Right atrium auricular region (tissue), 2 donors: Measurements from ENCODE around the gene NR2F6. TPM values are rescaled to one million over a fixed set of nuclear protein-coding genes. Genes with fewer than 3 reads are reported as not detected.

Source experiments
- DNase-seq: peaks from one replicate; pipeline ENCODE4 v3.0.0-alpha.2; 2019; ENCODE audit warnings: low spot score
- H3K27ac ChIP-seq, 2 donors: fragments of 200-600 bp; sonication (generic); 1 replicate in 1 of 2; 2 replicates in 1 of 2; pipeline ENCODE4 v1.5.1; 2016 to 2019
- H3K27me3 ChIP-seq, 2 donors: fragments of 200-600 bp; sonication (generic); one replicate each; pipeline versions ENCODE4 v1.5.1 to v1.6.0; 2017 to 2019
- H3K36me3 ChIP-seq: fragments of 200-600 bp; sonication (generic); one replicate; pipeline ENCODE4 v1.5.1; 2016
- H3K4me1 ChIP-seq, 2 donors: fragments of 200-600 bp; sonication (generic); one replicate each; pipeline versions ENCODE4 v1.5.1 to v1.6.0; 2017 to 2019
- H3K4me3 ChIP-seq, 2 donors: fragments of 200-600 bp; sonication (generic); 1 replicate in 1 of 2; 2 replicates in 1 of 2; pipeline ENCODE4 v1.5.1; 2017 to 2019; ENCODE audit warnings: mild to moderate bottlenecking in 1 of 2, moderate library complexity in 1 of 2
- H3K9me3 ChIP-seq, 2 donors: fragments of 200-600 bp; sonication (generic); one replicate each; pipeline ENCODE4 v1.5.1; 2019
- total RNA-seq, 2 donors: library from RNA; depleted of rRNA; stranded (reverse); fragments of >200 nt; gene quantifications; one replicate each; pipeline ENCODE4 v1.1.0, GENCODE V29; 2016
- TF ChIP-seq, protein P1 (sequence below), 2 donors: fragments of 200-600 bp; sonication (generic); IDR thresholded peaks; one replicate each; pipeline ENCODE4 v1.5.1; 2019; ENCODE audit warnings: antibody characterized with exemption in 2 of 2

The NR2F6 gene
- total RNA-seq, 2 donors from 2014 or later: 63.6 to 69.7 TPM

DNA sequence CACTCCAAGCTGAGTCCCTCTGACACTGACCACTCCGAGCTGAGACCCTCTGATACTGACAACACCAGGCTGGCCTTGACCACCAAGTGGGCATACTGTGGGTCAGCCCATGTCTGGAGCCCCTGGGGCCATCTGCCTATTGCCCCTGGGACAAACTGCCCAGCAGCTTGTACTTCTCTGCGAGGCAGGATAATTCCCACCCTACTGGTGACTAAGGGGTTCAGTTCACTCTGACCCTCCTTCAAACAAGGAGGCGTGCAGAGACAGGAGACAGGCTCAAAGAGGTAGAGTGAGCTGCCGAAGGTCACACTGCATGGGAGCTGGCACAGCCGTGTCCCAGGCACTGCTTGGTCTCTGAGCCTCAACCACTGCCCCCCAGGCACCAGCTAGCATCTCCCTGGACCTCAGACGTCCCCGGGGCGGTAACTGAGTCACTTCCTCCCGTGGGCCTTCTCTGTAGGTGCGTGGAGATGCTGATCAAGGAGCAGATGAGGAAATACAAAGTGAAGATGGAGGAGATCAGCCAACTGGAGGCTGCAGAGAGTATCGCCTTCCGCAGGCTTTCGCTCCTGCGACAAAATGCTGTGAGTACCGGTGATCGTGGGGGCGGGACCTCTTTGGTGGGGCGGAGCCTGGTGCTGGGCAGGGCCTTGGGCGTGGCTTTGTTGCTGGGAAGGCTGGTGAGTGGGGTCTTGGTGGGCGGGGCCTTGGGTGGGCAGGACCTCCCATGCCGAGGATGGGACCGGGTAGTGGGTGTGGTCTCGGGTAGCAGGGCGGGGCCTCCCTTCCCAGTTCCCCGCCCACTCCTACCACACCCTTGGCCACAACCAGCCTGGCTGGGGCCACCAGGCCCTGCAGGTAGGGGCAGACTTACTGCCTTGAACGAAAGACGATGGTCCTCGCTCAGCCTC is 36.3 kb downstream of the NR2F6 start:
- Histone ChIP-seq H3K4me1 (no peaks in the 10 kb centered on the region), H3K4me3 (no peak overlapping the region), H3K9me3 (no peaks in the 10 kb centered on the region), H3K27ac (no peak overlapping the region), H3K27me3 (no peaks in the 10 kb centered on the region), H3K36me3 (peaks cover 37% of the 10 kb centered on the region)
- TF ChIP-seq, protein P1, sequence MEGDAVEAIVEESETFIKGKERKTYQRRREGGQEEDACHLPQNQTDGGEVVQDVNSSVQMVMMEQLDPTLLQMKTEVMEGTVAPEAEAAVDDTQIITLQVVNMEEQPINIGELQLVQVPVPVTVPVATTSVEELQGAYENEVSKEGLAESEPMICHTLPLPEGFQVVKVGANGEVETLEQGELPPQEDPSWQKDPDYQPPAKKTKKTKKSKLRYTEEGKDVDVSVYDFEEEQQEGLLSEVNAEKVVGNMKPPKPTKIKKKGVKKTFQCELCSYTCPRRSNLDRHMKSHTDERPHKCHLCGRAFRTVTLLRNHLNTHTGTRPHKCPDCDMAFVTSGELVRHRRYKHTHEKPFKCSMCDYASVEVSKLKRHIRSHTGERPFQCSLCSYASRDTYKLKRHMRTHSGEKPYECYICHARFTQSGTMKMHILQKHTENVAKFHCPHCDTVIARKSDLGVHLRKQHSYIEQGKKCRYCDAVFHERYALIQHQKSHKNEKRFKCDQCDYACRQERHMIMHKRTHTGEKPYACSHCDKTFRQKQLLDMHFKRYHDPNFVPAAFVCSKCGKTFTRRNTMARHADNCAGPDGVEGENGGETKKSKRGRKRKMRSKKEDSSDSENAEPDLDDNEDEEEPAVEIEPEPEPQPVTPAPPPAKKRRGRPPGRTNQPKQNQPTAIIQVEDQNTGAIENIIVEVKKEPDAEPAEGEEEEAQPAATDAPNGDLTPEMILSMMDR (IDR thresholded peaks at IDR 0.05): no peak
- no peak for DNase-seq

DNA sequence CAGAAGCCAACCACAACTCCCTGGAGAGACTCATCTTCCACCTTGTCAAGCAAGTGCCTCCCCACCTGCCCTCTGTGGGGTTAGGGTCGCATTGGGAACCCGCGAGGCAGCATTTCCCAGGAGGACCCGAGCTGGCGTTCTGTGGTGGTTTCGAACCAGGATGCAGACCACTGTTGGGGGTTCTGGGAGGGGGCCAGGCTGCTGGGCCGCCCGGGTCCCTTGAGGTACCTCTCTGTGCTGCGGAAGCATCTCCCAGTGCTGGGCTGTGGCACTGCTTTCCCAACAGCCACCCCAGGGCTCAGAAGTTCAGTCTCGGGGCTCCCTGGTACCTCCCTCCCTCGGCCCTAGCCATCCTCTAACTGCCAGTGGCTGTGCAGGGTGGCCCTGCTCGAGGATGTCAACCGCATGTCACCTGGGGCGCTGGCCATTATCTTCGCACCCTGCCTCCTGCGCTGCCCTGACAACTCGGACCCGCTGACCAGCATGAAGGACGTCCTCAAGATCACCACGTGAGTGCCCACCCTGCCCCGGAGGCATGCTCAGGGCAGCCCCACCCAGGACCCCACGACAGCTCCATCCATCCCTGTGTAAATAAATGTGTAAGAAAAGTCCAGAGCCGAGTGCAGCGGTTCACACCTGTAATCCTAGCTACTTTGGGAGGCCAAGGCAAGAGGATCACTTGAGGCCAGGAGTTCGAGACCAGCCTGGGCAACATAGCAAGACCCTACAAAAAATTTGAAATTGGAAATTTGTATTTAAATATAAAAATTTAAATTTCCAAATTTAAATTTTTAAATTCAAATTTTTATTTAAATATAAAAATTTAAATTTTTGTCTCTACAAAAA is 38.8 kb downstream of the NR2F6 start:
- Histone ChIP-seq H3K4me3 (no peak overlapping the region), H3K9me3 (no peaks in the 10 kb centered on the region), H3K4me1 (no peaks in the 10 kb centered on the region), H3K27ac (no peak overlapping the region), H3K36me3 (peaks cover 41% of the 10 kb centered on the region), H3K27me3 (no peaks in the 10 kb centered on the region)
- TF ChIP-seq, protein P1 (IDR thresholded peaks at IDR 0.05): no peak
- DNase-seq: no peak

DNA sequence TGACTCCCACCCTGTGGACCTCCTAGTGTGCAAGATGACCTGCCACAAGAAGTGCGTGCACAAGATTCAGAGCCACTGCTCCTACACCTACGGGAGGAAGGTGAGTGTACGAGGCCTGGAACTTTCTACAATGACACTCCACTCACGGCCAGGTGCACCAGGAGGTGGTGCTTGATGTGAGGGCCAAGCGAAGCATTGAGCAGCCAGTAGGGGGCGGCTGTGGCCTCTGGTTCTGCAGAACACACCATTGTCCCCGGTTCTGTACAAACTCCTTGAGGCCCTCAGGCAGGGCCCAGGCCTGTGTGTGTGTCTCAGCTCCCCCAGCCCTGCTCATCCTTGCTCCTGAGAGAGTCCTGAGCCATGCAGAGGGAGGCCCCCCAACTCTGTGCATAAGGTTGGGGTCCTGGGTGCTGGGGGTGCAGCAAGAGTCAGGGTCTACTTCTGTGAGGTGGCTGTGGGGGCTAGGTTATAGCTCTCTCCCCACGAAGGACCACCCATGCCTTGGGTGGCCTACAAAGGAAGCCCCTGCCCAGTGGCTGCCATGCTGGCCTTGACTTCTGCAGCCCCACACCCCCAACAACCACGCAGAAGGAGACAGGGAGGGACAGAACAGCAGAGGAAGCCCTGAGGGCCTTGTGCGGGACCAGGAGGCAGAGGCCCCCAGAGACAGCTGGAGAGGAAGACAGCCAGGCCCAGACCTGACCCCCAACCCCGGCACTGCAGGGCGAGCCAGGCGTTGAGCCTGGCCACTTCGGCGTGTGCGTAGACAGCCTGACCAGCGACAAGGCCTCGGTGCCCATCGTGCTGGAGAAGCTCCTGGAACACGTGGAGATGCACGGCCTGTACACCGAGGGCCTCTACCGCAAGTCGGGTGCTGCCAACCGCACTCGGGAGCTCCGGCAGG is 40.2 kb downstream of the NR2F6 start:
- DNase-seq: no peak
- TF ChIP-seq, protein P1 (IDR thresholded peaks at IDR 0.05): peak in 1 of 2 donors; percentile 70
- H3K36me3 ChIP-seq: peaks cover 48% of the 10 kb centered on the region
- no peaks in the 10 kb centered on the region for H3K9me3 ChIP-seq
- H3K4me1 ChIP-seq: no peaks in the 10 kb centered on the region
- H3K27me3 ChIP-seq: no peaks in the 10 kb centered on the region
- no peak overlapping the region for H3K4me3 ChIP-seq
- H3K27ac ChIP-seq: no peak overlapping the region

DNA sequence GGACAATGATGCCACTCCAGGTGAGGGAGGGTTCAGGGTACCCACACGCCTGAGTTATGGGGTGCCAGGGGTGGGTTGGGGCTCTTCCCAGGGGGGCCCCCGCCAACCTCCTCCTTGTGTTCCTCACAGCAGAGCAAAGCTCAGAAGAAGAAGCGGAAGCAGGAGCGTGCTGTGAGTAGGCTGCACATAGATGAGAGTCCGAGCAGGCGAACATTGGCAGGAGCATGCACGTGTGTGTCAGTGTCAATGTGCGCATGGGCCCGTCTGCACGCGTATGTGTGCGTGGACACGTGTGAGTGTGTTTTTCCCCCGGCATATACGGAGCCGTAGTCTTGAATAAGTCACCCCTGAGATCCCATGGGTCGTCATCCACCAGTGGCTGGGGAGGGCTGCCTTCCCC is 43.0 kb downstream of the NR2F6 start:
- no peaks in the 10 kb centered on the region for H3K27me3 ChIP-seq
- no peaks in the 10 kb centered on the region for H3K4me1 ChIP-seq
- no peak overlapping the region for H3K4me3 ChIP-seq
- H3K9me3 ChIP-seq: no peaks in the 10 kb centered on the region
- peaks cover 63% of the 10 kb centered on the region for H3K36me3 ChIP-seq
- DNase-seq: no peak
- TF ChIP-seq, protein P1 (IDR thresholded peaks at IDR 0.05): no peak
- no peak overlapping the region for H3K27ac ChIP-seq

DNA sequence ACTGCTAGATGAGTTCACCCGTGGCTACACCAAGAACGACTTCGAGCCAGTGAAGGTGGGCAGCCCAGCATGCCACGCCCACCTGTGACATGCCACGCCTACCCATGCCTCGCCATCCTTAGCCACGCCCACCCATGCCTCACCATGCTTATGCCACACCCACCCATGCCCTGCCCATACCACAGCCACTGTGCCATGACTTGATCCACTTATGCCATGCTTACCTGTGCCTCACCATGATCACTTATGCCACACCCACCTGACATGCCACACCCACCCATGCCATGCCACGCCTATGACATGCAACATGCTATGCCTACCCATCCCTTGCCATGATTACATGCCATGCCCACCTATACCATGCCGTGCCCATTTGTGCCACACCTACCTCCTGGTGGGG is 43.5 kb downstream of the NR2F6 start:
- TF ChIP-seq, protein P1 (IDR thresholded peaks at IDR 0.05): no peak
- H3K4me1 ChIP-seq: no peaks in the 10 kb centered on the region
- no peaks in the 10 kb centered on the region for H3K9me3 ChIP-seq
- no peaks in the 10 kb centered on the region for H3K27me3 ChIP-seq
- H3K4me3 ChIP-seq: no peak overlapping the region
- no peak for DNase-seq
- H3K27ac ChIP-seq: no peak overlapping the region
- H3K36me3 ChIP-seq: peaks cover 63% of the 10 kb centered on the region
